ENCODE data around the gene ZNF609.
"Not testable (repeated sequence)": the region's sequence is repeated elsewhere in the genome, so short reads cannot be mapped to it uniquely, and the experiment has no call there.

The ZNF609 gene

GRCh38 chr15:64456634-64457108 is 3.7 kb upstream of the ZNF609 start:
- DNase-seq = no peak

- no peak for DNase-seq
Measured at GRCh38 chr15:64459066-64459781, 1.2 kb upstream of the ZNF609 start.

- peak; percentile 18 for DNase-seq
Measured at GRCh38 chr15:64460724-64461720, 644 bp downstream of the ZNF609 start.

- DNase-seq = no peak
Measured at GRCh38 chr15:64461721-64462162, 1.4 kb downstream of the ZNF609 start.

GRCh38 chr15:64462492-64462891 is 2.1 kb downstream of the ZNF609 start:
- no peak for DNase-seq

GRCh38 chr15:64464276-64465005 is 4.1 kb downstream of the ZNF609 start:
- DNase-seq = no peak

GRCh38 chr15:64466408-64467141 is 6.2 kb downstream of the ZNF609 start:
- DNase-seq = no peak

GRCh38 chr15:64472161-64472560 is 11.8 kb downstream of the ZNF609 start:
- no peak for DNase-seq

- no peak for DNase-seq
Measured at GRCh38 chr15:64474846-64475245, 14.5 kb downstream of the ZNF609 start.

GRCh38 chr15:64476550-64476949 is 16.2 kb downstream of the ZNF609 start:
- no peak for DNase-seq

- no peak for DNase-seq
Measured at GRCh38 chr15:64478863-64479262, 18.5 kb downstream of the ZNF609 start.

- DNase-seq = no peak
Measured at GRCh38 chr15:64480891-64481290, 20.5 kb downstream of the ZNF609 start.

GRCh38 chr15:64483749-64484148 is 23.4 kb downstream of the ZNF609 start:
- DNase-seq = no peak

- no peak for DNase-seq
Measured at GRCh38 chr15:64485796-64486195, 25.4 kb downstream of the ZNF609 start.

GRCh38 chr15:64490598-64491259 is 30.4 kb downstream of the ZNF609 start:
- DNase-seq = no peak

GRCh38 chr15:64493641-64494040 is 33.3 kb downstream of the ZNF609 start:
- no peak for DNase-seq

GRCh38 chr15:64495968-64496367 is 35.6 kb downstream of the ZNF609 start:
- not testable (repeated sequence) for DNase-seq

GRCh38 chr15:64500695-64501395 is 40.5 kb downstream of the ZNF609 start:
- no peak for DNase-seq

- DNase-seq = peak; percentile 85
Measured at GRCh38 chr15:64501396-64501715, 41.0 kb downstream of the ZNF609 start.

GRCh38 chr15:64502151-64502550 is 41.8 kb downstream of the ZNF609 start:
- no peak for DNase-seq

- DNase-seq = no peak
Measured at GRCh38 chr15:64502551-64502950, 42.2 kb downstream of the ZNF609 start.
